Hepatocyte (in vitro differentiated cells): ENCODE data around the gene FAM24A.

Source experiments
- CTCF ChIP-seq: fragments of 200-600 bp; sonication (generic); IDR thresholded peaks from 2 replicates; pipeline ENCODE4 v1.5.1; 2016; ENCODE audit warnings: antibody characterized with exemption, mild to moderate bottlenecking; ENCODE audit not compliant: poor library complexity
- EZH2 ChIP-seq: fragments of 200-600 bp; sonication (generic); IDR thresholded peaks from 2 replicates; pipeline ENCODE4 v1.6.1; 2016; ENCODE audit warnings: antibody characterized with exemption, mild to moderate bottlenecking, borderline replicate concordance
- EZH2phosphoT487 ChIP-seq: fragments of 200-600 bp; sonication (generic); IDR thresholded peaks from one replicate; pipeline ENCODE4 v1.6.1; 2018; ENCODE audit warnings: antibody characterized with exemption, mild to moderate bottlenecking, low read depth, moderate library complexity; ENCODE audit not compliant: unreplicated experiment, severe bottlenecking

- TF ChIP-seq CTCF = no peak
- TF ChIP-seq EZH2 = no peak
- TF ChIP-seq EZH2phosphoT487 = no peak
Measured at GRCh38 chr10:122911889-122912484, 1.6 kb downstream of the FAM24A start.
